GM19193 (cell line): ENCODE measurements around the gene WDR47.

ENCODE experiments used
- POLR2A ChIP-seq: IDR thresholded peaks from 4 replicates; pipeline ENCODE4 v1.6.1; 2011; ENCODE audit not compliant: insufficient read depth, insufficient read length; ENCODE audit errors: extremely low read depth

The WDR47 gene

GRCh38 chr1:109041621-109042468 is at the start of gene WDR47:
Gene WDR47 (minus strand): TSS chr1:109042102. CDS start chr1:109023512, 18,590 bp downstream.
- peak; percentile 98 for TF ChIP-seq POLR2A

- TF ChIP-seq POLR2A = no peak
These were observed 49.4 kb upstream of the WDR47 start for GRCh38 chr1:109091078-109091838.

GRCh38 chr1:109090196-109091077 is 48.5 kb upstream of the WDR47 start, which contains the start of gene TMEM167B:
Gene TMEM167B (plus strand): TSS chr1:109090764. CDS start chr1:109090873, 109 bp downstream.
- peak; percentile 58 for TF ChIP-seq POLR2A

- no peak for TF ChIP-seq POLR2A
These were observed 47.5 kb upstream of the WDR47 start for GRCh38 chr1:109089242-109090015.

GRCh38 chr1:109084563-109085517 is 42.9 kb upstream of the WDR47 start:
- no peak for TF ChIP-seq POLR2A

- no peak for TF ChIP-seq POLR2A
These were observed 42.0 kb upstream of the WDR47 start for GRCh38 chr1:109083923-109084322.

GRCh38 chr1:109083501-109083900 is 41.6 kb upstream of the WDR47 start:
- TF ChIP-seq POLR2A = no peak

GRCh38 chr1:109080441-109081082 is 38.7 kb upstream of the WDR47 start:
- no peak for TF ChIP-seq POLR2A

GRCh38 chr1:109079240-109079622 is 37.3 kb upstream of the WDR47 start:
- no peak for TF ChIP-seq POLR2A

GRCh38 chr1:109078317-109078716 is 36.4 kb upstream of the WDR47 start:
- no peak for TF ChIP-seq POLR2A

GRCh38 chr1:109075531-109076490 is 33.9 kb upstream of the WDR47 start, which contains the start of gene TAF13:
Gene TAF13 (minus strand): TSS chr1:109076003. CDS start chr1:109075947, 56 bp downstream.
- TF ChIP-seq POLR2A = peak; percentile 94

- no peak for TF ChIP-seq POLR2A
These were observed 27.4 kb upstream of the WDR47 start for GRCh38 chr1:109069294-109069693.

- TF ChIP-seq POLR2A = no peak
These were observed 26.0 kb upstream of the WDR47 start for GRCh38 chr1:109067883-109068282.
